Suprapubic skin (tissue), 4 donors: ENCODE data around the gene VASN.

Source experiments
- CTCF ChIP-seq, 2 donors: fragments of 200-600 bp in 1 of 2; fragments of 450-650 bp in 1 of 2; sonication (generic) in 1 of 2; IDR thresholded peaks; one replicate each; pipeline ENCODE4 v1.5.1; 2016 to 2019; ENCODE audit warnings: antibody characterized with exemption in 2 of 2, mild to moderate bottlenecking in 1 of 2, moderate library complexity in 1 of 2
- POLR2A ChIP-seq, 2 donors: fragments of 450-650 bp; IDR thresholded peaks; one replicate each; pipeline ENCODE4 v1.6.1; 2017; ENCODE audit warnings: antibody characterized with exemption in 2 of 2, mild to moderate bottlenecking in 2 of 2, moderate library complexity in 2 of 2
- POLR2AphosphoS5 ChIP-seq, 3 donors: sonication (generic); formaldehyde crosslinking; IDR thresholded peaks; one replicate each; pipeline ENCODE4 v1.6.1; 2017; ENCODE audit warnings: antibody characterized with exemption in 3 of 3

DNA sequence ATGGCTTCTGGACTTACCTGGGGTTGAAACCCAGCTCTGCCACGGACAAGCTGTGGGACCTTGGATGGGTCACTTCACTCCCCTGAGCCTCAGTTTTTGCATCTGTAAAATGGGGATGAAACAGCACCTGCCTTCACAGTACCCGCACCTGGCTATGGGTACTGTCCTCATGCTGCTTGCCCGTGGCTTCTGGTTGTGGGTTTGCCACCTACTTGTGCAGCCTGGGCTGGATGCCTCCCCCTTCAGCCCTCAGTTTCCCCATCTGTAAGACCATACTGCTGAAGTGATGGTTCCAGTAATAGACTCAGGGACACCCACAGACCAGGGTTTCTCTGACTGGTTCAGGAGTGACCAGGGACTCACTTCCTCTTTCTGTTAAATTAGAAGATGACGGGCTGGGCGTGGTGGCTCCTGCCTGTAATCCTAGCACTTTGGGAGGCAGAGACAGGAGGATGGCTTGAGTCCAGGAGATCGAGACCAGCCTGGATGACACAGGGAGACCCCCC, 46.3 kb upstream of the VASN start:
- TF ChIP-seq CTCF (IDR thresholded peaks at IDR 0.05) (no peak), POLR2A (IDR thresholded peaks at IDR 0.05) (no peak), POLR2AphosphoS5 (IDR thresholded peaks at IDR 0.05) (no peak)
